ENCODE measurements around the gene ARHGAP24. TPM values are rescaled to one million over a fixed set of nuclear protein-coding genes. Genes with fewer than 3 reads are reported as not detected.
"Not testable (repeated sequence)": the region's sequence is repeated elsewhere in the genome, so short reads cannot be mapped to it uniquely, and the experiment has no call there.

The ARHGAP24 gene
- total RNA-seq, 1 donor from 2014 or later, result 17.8 TPM

- H3K36me3 Mint-ChIP-seq (ENCODE audit: insufficient read depth), result peaks cover 5% of the 10 kb centered on the region
- no peaks in the 10 kb centered on the region for H3K27me3 Mint-ChIP-seq
- TF ChIP-seq, protein P1, sequence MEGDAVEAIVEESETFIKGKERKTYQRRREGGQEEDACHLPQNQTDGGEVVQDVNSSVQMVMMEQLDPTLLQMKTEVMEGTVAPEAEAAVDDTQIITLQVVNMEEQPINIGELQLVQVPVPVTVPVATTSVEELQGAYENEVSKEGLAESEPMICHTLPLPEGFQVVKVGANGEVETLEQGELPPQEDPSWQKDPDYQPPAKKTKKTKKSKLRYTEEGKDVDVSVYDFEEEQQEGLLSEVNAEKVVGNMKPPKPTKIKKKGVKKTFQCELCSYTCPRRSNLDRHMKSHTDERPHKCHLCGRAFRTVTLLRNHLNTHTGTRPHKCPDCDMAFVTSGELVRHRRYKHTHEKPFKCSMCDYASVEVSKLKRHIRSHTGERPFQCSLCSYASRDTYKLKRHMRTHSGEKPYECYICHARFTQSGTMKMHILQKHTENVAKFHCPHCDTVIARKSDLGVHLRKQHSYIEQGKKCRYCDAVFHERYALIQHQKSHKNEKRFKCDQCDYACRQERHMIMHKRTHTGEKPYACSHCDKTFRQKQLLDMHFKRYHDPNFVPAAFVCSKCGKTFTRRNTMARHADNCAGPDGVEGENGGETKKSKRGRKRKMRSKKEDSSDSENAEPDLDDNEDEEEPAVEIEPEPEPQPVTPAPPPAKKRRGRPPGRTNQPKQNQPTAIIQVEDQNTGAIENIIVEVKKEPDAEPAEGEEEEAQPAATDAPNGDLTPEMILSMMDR (IDR thresholded peaks at IDR 0.05; ENCODE audit: unreplicated experiment), result no peak
- peaks cover 25% of the 10 kb centered on the region for H3K4me1 Mint-ChIP-seq (ENCODE audit: low read depth)
- H3K9me3 Mint-ChIP-seq (ENCODE audit: low read depth), result peaks cover 4% of the 10 kb centered on the region
- DNase-seq (ENCODE audit: low spot score, unreplicated experiment), result no peak
- H3K4me3 Mint-ChIP-seq (ENCODE audit: low read depth), result no peak overlapping the region
- H3K27ac Mint-ChIP-seq, result no peak overlapping the region
These were observed 414.4 kb downstream of the ARHGAP24 start for GRCh38 chr4:85889314-85889713.

GRCh38 chr4:85895755-85896154 lies 420.8 kb downstream of the ARHGAP24 start:
- no peak overlapping the region for H3K27ac Mint-ChIP-seq
- H3K27me3 Mint-ChIP-seq, result no peaks in the 10 kb centered on the region
- peaks cover 3% of the 10 kb centered on the region for H3K9me3 Mint-ChIP-seq (ENCODE audit: low read depth)
- peaks cover 4% of the 10 kb centered on the region for H3K36me3 Mint-ChIP-seq (ENCODE audit: insufficient read depth)
- TF ChIP-seq, protein P1 (IDR thresholded peaks at IDR 0.05; ENCODE audit: unreplicated experiment), result no peak
- H3K4me3 Mint-ChIP-seq (ENCODE audit: low read depth), result no peak overlapping the region
- DNase-seq (ENCODE audit: low spot score, unreplicated experiment), result no peak
- H3K4me1 Mint-ChIP-seq (ENCODE audit: low read depth), result peaks cover 12% of the 10 kb centered on the region

DNA sequence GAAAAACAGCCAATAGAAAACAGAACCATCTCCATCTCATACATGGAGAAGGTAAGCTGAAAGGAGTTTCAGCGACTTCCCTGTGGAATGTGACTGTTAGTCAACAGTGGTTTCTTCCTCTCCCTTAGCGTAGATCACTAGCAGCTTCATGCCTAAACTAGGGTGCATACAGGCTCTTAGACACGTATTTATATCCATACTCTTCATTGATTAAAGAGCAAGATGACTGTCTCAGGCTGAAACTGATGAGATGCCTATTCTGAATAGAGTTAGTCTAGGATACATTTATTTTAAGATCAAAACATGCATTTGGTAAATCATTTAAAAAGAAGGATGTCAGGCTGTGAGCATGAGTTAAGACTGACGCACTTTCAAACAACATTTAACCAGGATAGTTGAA lies 423.3 kb downstream of the ARHGAP24 start:
- DNase-seq (ENCODE audit: low spot score, unreplicated experiment), result no peak
- H3K27ac Mint-ChIP-seq, result no peak overlapping the region
- no peaks in the 10 kb centered on the region for H3K27me3 Mint-ChIP-seq
- no peaks in the 10 kb centered on the region for H3K9me3 Mint-ChIP-seq (ENCODE audit: low read depth)
- TF ChIP-seq, protein P1 (IDR thresholded peaks at IDR 0.05; ENCODE audit: unreplicated experiment), result no peak
- H3K4me1 Mint-ChIP-seq (ENCODE audit: low read depth), result peaks cover 10% of the 10 kb centered on the region
- H3K4me3 Mint-ChIP-seq (ENCODE audit: low read depth), result no peak overlapping the region
- peaks cover 1% of the 10 kb centered on the region for H3K36me3 Mint-ChIP-seq (ENCODE audit: insufficient read depth)

DNA sequence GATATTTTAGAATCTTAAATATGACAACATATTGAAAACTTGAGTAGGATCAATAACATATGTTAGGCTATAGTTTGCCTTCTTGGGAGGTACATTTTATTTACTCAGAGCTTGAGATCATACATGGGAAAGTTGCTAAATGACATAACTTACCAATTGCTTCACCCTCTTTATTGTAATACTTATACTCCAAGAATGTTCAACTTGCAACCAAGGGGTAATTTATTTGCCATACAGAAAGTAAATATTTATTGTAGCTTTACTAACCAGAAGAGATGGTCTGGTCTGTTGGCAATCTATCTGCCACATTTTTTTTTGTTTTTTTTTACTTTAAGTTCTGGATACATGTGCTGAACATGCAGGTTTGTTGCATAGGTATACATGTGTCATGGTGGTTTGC lies 426.6 kb downstream of the ARHGAP24 start:
- no peak overlapping the region for H3K4me3 Mint-ChIP-seq (ENCODE audit: low read depth)
- no peak overlapping the region for H3K27ac Mint-ChIP-seq
- DNase-seq (ENCODE audit: low spot score, unreplicated experiment), result no peak
- no peaks in the 10 kb centered on the region for H3K9me3 Mint-ChIP-seq (ENCODE audit: low read depth)
- H3K36me3 Mint-ChIP-seq (ENCODE audit: insufficient read depth), result no peaks in the 10 kb centered on the region
- H3K4me1 Mint-ChIP-seq (ENCODE audit: low read depth), result peaks cover 2% of the 10 kb centered on the region
- H3K27me3 Mint-ChIP-seq, result no peaks in the 10 kb centered on the region
- TF ChIP-seq, protein P1 (IDR thresholded peaks at IDR 0.05; ENCODE audit: unreplicated experiment), result no peak

DNA sequence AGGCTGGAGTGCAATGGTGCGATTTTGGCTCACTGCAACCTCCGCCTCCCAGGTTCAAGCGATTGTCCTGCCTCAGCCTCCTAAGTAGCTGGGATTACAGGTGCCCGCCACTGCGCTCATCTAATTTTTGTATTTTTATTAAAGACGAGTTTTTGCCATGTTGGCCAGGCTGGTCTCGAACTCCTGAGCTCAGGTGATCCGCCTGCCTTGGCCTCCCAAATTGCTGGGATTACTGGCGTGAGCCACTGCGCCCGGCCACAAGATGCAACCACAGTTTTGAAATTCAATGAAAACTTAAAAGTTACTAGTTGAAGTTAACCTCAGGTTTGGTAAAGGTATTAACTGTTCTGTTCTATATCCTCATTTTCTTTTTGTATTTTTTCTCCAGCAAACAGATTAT lies 427.7 kb downstream of the ARHGAP24 start:
- not testable (repeated sequence) for H3K4me1 Mint-ChIP-seq (ENCODE audit: low read depth); H3K9me3 Mint-ChIP-seq (ENCODE audit: low read depth)

DNA sequence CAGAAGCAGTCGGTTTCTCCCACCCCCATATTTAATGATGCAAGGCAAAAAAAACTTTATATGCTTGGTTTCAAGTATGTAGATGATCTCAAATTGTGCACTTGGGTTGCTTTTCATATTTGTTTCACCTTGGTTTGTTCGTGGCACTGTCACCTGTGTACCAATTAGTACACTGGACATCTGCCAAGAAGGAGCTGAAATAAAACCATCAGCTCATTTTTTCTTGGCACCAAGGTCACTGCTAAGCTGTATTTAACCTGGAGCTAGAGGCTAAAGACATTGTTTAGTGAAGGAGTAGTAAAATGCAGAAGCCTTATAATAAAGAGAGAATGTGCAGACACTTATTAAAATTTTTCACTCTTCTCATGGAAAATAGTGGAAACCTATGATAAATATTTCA lies 430.8 kb downstream of the ARHGAP24 start:
- TF ChIP-seq, protein P1 (IDR thresholded peaks at IDR 0.05; ENCODE audit: unreplicated experiment), result no peak
- no peaks in the 10 kb centered on the region for H3K27me3 Mint-ChIP-seq
- H3K4me1 Mint-ChIP-seq (ENCODE audit: low read depth), result peaks cover 5% of the 10 kb centered on the region
- no peaks in the 10 kb centered on the region for H3K36me3 Mint-ChIP-seq (ENCODE audit: insufficient read depth)
- no peak overlapping the region for H3K4me3 Mint-ChIP-seq (ENCODE audit: low read depth)
- H3K27ac Mint-ChIP-seq, result no peak overlapping the region
- no peaks in the 10 kb centered on the region for H3K9me3 Mint-ChIP-seq (ENCODE audit: low read depth)
- no peak for DNase-seq (ENCODE audit: low spot score, unreplicated experiment)

More for the DNA sequence above, 427.7 kb downstream of the ARHGAP24 start:
- not testable (repeated sequence) for H3K4me3 Mint-ChIP-seq (ENCODE audit: low read depth); DNase-seq (ENCODE audit: low spot score, unreplicated experiment); H3K36me3 Mint-ChIP-seq (ENCODE audit: insufficient read depth); H3K27ac Mint-ChIP-seq; H3K27me3 Mint-ChIP-seq

Data from progenitor cell of endocrine pancreas (in vitro differentiated cells).